Retinal pigment epithelial cell (primary cell): Measurements from ENCODE around the gene SCN3B.

Experiments used
- DNase-seq: peaks from one replicate; pipeline ENCODE4 v3.0.0-alpha.2; 2010; ENCODE audit warnings: low read depth
- H3K4me3 ChIP-seq: 2 replicates; pipeline ENCODE4 v1.5.1; 2011; ENCODE audit warnings: mild to moderate bottlenecking, low read length, control low read depth, moderate library complexity
- TF ChIP-seq, protein P1 (sequence below): conservative IDR thresholded peaks from 2 replicates; pipeline ENCODE4 v1.5.1; 2011; ENCODE audit warnings: low read depth, low read length, control low read depth, inconsistent platforms

The SCN3B gene

DNA sequence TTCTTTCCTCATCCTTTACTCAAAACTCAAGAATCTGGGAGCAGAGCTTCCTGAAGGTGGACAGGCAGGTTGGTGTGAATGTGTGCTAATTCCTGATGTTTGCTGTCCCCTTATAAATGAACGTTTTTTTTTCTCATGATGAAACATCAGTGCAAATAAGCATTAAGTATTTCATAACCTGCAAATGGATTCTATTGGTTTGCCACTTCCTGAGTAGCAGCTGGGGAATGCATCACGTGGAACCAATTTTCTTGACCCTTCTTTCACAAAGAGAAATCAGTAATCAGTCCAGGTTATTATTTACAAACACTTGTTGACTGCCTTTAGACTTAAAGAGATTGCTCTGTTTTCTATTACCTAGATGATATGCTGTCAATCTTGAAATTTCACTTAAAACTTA lies 40.1 kb upstream of the SCN3B start:
- no peak for DNase-seq
- H3K4me3 ChIP-seq: no peak overlapping the region
- TF ChIP-seq, protein P1, sequence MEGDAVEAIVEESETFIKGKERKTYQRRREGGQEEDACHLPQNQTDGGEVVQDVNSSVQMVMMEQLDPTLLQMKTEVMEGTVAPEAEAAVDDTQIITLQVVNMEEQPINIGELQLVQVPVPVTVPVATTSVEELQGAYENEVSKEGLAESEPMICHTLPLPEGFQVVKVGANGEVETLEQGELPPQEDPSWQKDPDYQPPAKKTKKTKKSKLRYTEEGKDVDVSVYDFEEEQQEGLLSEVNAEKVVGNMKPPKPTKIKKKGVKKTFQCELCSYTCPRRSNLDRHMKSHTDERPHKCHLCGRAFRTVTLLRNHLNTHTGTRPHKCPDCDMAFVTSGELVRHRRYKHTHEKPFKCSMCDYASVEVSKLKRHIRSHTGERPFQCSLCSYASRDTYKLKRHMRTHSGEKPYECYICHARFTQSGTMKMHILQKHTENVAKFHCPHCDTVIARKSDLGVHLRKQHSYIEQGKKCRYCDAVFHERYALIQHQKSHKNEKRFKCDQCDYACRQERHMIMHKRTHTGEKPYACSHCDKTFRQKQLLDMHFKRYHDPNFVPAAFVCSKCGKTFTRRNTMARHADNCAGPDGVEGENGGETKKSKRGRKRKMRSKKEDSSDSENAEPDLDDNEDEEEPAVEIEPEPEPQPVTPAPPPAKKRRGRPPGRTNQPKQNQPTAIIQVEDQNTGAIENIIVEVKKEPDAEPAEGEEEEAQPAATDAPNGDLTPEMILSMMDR: no peak

DNA sequence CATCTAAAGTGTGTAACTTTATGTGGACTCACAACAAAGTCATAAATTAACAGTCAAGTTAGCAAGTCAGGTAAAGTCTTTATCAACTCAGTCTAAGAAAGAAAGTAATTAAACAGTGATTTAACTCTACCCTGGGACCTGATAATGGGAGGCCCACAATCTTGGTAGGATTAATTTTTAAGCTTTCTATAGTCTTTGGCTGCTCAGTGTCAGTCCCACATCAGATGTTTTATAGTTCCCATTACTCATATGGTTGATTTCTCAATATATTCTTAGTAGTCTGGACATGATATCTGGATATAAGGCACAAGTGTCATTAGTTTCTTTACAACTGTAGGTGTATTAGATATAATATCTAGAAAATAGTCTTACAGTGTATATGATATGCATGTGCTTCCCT lies 38.5 kb upstream of the SCN3B start:
- TF ChIP-seq, protein P1: no peak
- no peak for DNase-seq
- H3K4me3 ChIP-seq: no peak overlapping the region

DNA sequence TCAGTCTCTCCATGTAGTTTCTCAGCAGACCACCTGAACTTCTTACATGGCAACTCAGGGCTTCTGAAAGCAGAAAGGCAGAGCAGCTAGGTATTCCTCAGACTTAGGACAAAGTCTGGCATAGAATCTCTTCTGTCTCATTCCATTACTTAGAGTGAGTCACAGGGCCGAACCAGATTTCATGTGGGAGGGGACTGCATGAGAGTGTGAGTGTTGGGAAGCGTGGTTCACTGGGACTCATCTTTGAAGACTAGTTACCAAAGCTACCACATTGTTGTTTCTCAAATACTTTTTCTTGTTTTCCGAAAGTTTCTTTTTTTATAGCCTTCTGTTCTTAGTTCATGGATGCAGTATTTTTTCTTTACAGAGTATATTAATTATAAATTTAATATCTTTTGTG lies 36.1 kb upstream of the SCN3B start:
- no peak for DNase-seq

DNA sequence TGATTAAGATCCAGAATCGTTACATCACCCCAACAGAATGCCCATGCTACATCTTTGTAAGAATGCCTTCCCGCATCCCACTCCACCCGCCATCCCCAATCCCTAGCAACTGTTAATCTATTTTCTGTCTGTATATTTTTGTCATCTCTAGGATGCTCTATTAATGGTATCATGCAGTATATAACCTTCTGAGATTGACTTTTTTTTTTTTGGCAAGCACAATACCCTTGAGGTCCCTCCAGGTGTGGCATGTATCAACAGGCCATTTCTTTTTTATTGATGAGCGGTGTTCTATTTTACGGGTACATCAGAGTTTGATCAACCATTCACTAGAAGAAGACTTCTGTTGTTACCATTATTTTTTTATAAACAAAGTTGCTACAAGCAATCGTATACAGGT lies 30.2 kb upstream of the SCN3B start:
- no peak for DNase-seq
- no peak overlapping the region for H3K4me3 ChIP-seq
- TF ChIP-seq, protein P1: no peak

More for the DNA sequence above, 36.1 kb upstream of the SCN3B start:
- H3K4me3 ChIP-seq: no peak overlapping the region
- TF ChIP-seq, protein P1: no peak

DNA sequence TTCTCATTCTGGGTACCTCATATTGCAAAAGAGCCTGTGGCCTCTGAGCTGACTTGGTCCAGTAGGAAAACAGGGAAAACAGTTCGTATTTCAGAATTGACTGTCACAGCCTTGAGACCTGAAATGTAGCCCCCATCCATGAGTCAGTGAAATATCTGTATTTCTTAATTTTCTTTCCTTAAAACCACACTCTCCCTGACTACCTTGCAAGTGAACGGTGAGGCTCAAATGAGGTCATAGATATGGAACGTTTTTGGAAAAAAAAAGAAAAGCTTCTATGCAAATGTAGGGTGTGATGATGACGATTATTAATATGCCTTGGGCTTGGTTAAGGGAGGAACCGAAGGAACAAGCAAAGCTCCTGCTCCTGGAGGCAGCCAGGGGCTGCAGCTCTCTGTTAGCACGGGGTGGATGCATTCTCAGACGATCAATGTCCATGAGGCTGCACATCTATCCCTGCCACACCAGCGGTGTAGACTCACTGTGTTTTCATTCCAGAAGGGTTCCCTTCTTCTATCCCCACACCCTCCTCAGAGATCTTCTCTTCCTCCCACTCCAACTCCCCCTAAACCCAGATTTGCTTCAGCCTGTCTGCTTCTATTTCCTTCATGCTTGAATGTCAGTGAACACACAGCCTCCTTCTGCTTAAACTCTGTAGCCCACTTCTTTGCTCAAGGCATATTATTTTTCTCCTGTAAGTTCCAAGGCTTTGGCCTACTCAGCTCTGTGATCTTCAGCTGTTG lies 29.2 kb upstream of the SCN3B start:
- no peak for DNase-seq
- H3K4me3 ChIP-seq: no peak overlapping the region
- TF ChIP-seq, protein P1: no peak

DNA sequence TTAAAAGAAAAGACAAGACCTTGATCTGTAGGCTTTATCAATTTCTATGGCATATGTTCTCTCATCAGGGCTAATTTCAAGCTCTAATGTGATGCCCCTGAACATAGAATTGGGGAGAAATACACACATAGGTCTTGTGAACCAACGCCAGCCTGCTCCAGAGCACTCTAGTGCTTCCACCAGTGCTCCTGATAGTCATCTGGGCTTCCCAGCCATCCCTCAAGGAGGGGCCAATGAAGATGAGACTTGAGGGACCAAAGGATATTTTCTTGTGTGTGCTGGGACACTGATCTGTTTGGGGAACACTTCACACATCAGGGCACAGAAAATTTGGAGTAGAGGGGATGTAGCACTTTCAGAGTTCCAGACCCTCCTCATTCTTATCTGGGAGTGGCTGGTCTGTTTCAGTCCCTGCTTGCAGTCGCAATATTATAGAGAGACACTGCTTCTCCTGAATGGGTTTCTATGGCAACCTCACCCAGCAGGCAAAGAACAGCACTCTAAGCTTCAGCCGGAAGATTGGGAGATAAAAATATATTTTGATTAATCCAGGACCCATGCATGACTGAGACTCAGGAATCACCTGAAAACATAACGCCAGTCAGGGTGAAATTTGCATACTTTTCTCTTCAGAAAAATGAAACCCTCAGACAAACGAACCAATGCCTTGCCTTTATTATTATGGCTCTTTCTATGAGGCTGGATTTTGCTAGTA lies 28.4 kb upstream of the SCN3B start:
- DNase-seq: no peak
- no peak overlapping the region for H3K4me3 ChIP-seq
- TF ChIP-seq, protein P1: no peak

DNA sequence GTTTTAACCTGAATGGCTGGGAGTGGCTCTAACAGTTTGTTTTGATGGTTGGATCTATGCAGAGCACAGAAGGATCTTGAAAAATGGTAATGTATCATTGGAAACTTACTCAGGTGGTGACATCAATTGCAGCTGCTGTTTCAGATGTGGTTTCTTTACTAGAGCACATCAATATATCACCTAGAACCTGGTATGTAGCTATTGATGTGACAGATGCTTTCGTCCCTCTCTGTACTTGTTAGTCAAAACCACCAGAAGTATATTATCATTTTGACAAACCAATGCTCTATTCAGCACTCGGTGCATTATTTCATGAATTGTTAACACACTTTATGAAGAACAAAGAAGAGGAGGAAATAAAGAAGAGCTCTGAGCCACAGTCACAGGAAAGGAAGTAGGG lies 26.6 kb upstream of the SCN3B start:
- TF ChIP-seq, protein P1: no peak
- DNase-seq: no peak
- no peak overlapping the region for H3K4me3 ChIP-seq
